IPS-15b (cell line): ENCODE measurements around the gene POR.
"Not testable (repeated sequence)": the region's sequence is repeated elsewhere in the genome, so short reads cannot be mapped to it uniquely, and the experiment has no call there.

Experiments
- H3K27me3 ChIP-seq: one replicate; pipeline ENCODE4 v1.6.1; 2013; ENCODE audit warnings: low read length; ENCODE audit not compliant: control insufficient read depth, insufficient read depth
- H3K36me3 ChIP-seq: one replicate; pipeline ENCODE4 v1.6.1; 2013; ENCODE audit warnings: low read length; ENCODE audit not compliant: control insufficient read depth, insufficient read depth
- H3K4me1 ChIP-seq: one replicate; pipeline ENCODE4 v1.6.1; 2013; ENCODE audit warnings: mild to moderate bottlenecking, low read length; ENCODE audit not compliant: control insufficient read depth, insufficient read depth
- H3K4me3 ChIP-seq: one replicate; pipeline ENCODE4 v1.5.1; 2013; ENCODE audit warnings: low read depth, low read length
- H3K9ac ChIP-seq: one replicate; pipeline ENCODE4 v1.6.1; 2013; ENCODE audit warnings: low read depth, mild to moderate bottlenecking, low read length
- H3K9me3 ChIP-seq: one replicate; pipeline ENCODE4 v1.6.1; 2013; ENCODE audit warnings: mild to moderate bottlenecking, low read length; ENCODE audit not compliant: control insufficient read depth, insufficient read depth

Gene POR

GRCh38 chr7:76016191-76016947, 101.4 kb downstream of the POR start:
- Histone ChIP-seq H3K27me3 (no peaks in the 10 kb centered on the region), H3K36me3 (peaks cover 2% of the 10 kb centered on the region), H3K9me3 (no peaks in the 10 kb centered on the region), H3K4me1 (no peaks in the 10 kb centered on the region), H3K4me3 (no peak overlapping the region), H3K9ac (no peak overlapping the region)

GRCh38 chr7:76018520-76018919, 103.6 kb downstream of the POR start:
- H3K4me3 ChIP-seq, H3K9ac ChIP-seq, H3K27me3 ChIP-seq, H3K4me1 ChIP-seq, H3K36me3 ChIP-seq, H3K9me3 ChIP-seq: not testable (repeated sequence)

- no peaks in the 10 kb centered on the region for H3K27me3 ChIP-seq
- no peaks in the 10 kb centered on the region for H3K36me3 ChIP-seq
- no peaks in the 10 kb centered on the region for H3K4me1 ChIP-seq
- no peak overlapping the region for H3K9ac ChIP-seq
- no peaks in the 10 kb centered on the region for H3K9me3 ChIP-seq
- H3K4me3 ChIP-seq: no peak overlapping the region
Observed at GRCh38 chr7:76020031-76020714, 105.2 kb downstream of the POR start.

DNA sequence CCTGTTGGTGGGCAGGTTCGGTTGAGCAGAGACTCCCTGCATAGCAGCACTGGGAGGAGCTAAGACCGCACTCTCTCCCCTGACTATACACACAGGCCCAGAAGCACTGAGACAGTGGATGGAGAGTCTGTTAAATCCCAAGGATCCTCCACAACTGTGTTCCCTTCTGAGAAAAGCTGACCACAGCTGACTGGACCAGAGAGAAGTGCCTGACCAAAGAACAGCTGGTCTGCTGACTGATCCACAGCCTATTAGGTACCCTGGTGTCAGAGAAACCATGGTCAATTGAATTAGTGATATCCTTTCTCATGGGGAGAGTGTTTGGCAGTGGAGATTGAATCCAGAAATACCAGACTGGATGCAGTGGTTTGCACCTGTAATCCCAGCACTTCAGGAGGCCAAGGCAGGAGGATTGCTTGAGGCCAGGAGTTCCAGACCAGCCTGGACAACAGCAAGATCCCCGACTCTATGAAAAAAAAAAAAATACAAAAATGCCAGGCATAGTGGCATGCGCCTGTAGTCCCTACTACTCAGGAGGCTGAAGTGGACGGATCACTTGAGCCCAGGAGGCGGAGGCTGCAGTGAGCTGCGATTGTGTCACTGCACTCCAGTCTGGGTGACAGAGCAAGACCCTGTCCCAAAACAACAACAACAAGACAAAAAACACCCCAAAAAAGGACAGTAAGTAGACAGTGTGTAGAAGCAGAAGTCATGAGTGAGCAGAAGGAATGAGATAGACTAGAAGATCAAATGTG, 107.2 kb downstream of the POR start:
- no peak overlapping the region for H3K9ac ChIP-seq
- H3K4me1 ChIP-seq: no peaks in the 10 kb centered on the region
- H3K27me3 ChIP-seq: no peaks in the 10 kb centered on the region
- no peaks in the 10 kb centered on the region for H3K36me3 ChIP-seq
- no peak overlapping the region for H3K4me3 ChIP-seq
- H3K9me3 ChIP-seq: no peaks in the 10 kb centered on the region

DNA sequence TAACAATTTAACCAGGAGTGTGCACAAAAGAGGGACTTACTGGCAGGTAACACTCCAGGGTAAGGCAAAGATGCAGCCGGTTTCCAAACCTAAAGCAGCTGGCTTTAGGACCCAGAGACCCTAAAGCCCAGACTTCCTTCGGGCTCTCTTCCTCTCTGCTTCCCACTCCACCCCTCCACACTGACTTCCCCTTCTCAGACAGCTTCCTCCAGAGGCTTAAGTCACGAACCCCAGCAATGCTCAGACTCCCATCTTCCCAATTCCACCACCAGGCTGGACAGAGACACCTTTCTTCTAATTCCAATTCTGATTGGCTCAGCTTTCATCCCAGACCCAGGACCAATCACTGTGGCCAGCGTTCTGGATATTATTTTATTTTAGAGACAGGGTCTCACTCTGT, 108.0 kb downstream of the POR start:
- H3K27me3 ChIP-seq: no peaks in the 10 kb centered on the region
- H3K4me3 ChIP-seq: no peak overlapping the region
- no peak overlapping the region for H3K9ac ChIP-seq
- H3K9me3 ChIP-seq: no peaks in the 10 kb centered on the region
- H3K36me3 ChIP-seq: no peaks in the 10 kb centered on the region
- no peaks in the 10 kb centered on the region for H3K4me1 ChIP-seq

DNA sequence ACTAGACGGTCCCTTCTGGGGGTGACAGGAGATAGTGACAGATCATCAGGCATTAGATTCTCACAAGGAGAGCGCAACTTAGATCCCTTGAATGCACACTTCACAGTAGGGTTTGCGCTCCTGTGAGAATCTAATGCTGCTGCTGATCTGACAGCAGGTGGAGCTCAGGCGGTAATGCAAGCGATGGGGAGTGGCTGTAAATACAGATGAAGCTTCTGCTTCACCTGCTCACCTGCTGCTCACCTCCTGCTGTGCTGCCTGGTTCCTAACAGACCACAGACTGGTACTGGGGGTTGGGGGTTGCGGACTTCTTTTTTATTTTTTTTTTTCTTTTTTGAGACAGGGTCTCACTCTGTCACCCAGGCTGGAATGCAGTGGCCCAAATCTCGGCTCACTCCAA, 114.7 kb downstream of the POR start:
- H3K27me3 ChIP-seq, H3K4me1 ChIP-seq, H3K4me3 ChIP-seq, H3K9me3 ChIP-seq, H3K9ac ChIP-seq, H3K36me3 ChIP-seq: not testable (repeated sequence)

DNA sequence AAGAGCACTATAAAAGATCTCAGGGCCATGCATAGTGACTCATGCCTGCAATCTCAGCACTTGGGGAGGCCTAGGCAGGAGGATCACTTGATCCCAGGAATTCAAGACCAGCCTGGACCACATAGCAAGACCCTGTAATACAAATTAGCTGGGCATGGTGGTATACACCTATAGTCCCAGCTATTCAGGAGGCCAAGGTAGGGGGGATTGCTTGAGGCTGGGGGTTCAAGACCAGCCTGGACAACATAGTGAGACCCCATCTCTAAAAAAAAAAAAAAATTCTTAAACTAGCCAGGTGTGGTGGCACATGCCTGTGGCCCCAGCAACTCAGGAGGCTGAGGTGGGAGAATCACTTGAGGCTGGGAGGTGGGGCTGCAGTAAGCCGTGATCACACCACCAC, 117.0 kb downstream of the POR start:
- Histone ChIP-seq H3K27me3 (no peaks in the 10 kb centered on the region), H3K4me1 (no peaks in the 10 kb centered on the region), H3K9me3 (no peaks in the 10 kb centered on the region), H3K36me3 (peaks cover 6% of the 10 kb centered on the region), H3K4me3 (no peak overlapping the region), H3K9ac (no peak overlapping the region)
